ENCODE results near the gene FHL1.

DNA sequence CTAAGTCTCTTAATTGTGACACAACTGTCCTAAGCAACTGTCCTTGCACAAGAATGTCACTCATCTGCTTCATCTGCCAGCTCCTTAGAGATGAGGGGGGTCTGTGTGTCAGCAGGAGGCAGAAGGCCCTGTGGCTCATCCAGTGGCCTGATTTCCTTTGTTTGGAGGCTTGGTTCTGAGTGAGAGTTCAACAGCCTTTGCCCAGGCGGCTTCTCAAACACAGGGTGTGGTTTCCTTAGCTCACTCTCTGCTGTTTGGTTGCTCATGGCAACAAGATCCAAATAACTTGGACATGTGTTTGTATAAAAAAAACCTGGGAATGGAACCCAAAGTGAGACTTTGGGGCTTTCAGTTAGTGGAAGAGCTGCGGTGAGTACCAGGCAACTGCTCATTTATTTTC lies 57.2 kb downstream of the FHL1 start:
- TF ChIP-seq, protein P1, sequence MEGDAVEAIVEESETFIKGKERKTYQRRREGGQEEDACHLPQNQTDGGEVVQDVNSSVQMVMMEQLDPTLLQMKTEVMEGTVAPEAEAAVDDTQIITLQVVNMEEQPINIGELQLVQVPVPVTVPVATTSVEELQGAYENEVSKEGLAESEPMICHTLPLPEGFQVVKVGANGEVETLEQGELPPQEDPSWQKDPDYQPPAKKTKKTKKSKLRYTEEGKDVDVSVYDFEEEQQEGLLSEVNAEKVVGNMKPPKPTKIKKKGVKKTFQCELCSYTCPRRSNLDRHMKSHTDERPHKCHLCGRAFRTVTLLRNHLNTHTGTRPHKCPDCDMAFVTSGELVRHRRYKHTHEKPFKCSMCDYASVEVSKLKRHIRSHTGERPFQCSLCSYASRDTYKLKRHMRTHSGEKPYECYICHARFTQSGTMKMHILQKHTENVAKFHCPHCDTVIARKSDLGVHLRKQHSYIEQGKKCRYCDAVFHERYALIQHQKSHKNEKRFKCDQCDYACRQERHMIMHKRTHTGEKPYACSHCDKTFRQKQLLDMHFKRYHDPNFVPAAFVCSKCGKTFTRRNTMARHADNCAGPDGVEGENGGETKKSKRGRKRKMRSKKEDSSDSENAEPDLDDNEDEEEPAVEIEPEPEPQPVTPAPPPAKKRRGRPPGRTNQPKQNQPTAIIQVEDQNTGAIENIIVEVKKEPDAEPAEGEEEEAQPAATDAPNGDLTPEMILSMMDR (IDR thresholded peaks at IDR 0.05), result no peak
- TF ChIP-seq POLR2A (IDR thresholded peaks at IDR 0.05), result no peak

All from lower leg skin (tissue), 3 donors.